HPDE6-E6E7 (cell line): Measurements from ENCODE around the gene KCNJ16.

Source experiments
- DNase-seq: peaks from one replicate; pipeline ENCODE4 v3.0.0; 2011; ENCODE audit warnings: missing footprints; ENCODE audit errors: extremely low spot score

The KCNJ16 gene

GRCh38 chr17:70169709-70170597 lies 94.9 kb downstream of the KCNJ16 start:
- no peak for DNase-seq

DNA sequence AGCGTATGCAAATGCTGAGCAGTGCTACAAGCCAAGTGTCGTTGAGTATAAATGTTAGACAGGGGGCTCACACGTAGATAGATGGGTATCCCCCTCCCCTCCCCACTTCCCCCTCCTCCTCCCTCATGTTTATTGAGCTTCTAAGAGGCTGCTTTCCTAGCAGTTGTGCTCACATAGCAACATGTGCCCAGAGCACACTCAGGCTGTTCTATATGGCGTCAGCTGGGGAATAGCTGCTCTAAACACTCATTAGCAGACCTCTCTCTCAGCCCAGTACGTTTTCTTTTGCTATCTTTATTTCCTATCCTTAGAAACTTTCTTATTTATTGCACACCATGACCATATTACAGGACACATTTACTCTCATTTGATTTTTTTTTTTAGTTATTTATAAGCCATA lies 96.1 kb downstream of the KCNJ16 start:
- DNase-seq, result no peak

DNA sequence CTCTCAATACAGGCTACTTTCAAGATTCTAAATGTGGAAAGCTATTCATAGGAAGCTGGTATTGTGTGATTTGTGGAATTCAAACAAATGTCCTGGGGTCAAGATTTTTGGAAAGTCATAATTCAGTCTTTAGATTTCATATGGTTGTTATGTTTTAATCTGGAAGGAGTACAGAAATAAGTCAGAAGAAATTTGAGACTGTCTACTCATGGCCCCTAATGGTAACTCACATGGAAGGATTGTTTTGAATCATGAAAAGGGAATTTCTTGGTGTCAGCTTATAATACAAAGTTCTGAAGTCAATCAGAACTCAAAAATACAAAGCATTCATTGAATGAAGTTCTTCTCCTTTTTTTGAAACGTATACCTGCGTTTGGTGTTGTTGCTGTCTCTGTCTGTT lies 97.4 kb downstream of the KCNJ16 start:
- DNase-seq, result no peak

DNA sequence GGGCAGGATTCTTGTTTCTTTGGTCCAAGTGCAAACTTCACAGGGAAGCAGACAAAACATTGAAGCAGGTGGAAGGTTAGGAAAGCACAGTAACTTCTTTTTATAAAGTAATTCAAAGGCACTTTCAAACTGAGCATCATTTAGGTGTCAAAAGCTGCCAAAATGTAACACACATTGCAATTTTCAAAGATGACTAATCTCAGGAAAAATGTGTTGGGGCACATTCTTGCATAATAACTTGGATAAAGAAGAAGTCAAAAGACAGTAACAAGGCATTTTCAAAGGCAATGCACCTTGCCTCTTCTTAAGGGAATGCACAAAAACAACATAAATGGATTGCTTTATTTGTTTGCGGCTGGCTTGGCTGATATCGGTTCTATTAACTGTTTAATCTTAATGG lies 97.9 kb downstream of the KCNJ16 start:
- no peak for DNase-seq

GRCh38 chr17:70173681-70174080 lies 98.7 kb downstream of the KCNJ16 start:
- DNase-seq, result no peak

DNA sequence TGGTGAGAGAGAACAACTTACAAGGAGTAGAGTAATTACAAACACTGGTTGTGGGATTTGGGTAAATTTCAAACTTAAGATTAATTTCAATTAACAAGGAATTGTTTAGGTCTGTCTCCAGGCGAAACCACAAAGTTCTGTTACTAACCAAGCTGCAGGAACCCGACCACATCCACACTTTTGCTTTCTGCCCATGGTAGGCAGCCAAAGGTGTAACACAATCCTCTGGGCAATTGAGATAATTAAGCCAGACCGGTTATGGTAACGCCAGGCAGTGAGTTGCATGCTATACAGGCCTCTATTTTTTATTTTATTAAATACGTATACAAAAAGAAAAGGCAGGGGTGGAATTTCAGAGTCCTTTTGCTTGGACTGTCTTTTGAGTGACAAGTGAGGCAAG lies 106.4 kb downstream of the KCNJ16 start:
- DNase-seq, result no peak

DNA sequence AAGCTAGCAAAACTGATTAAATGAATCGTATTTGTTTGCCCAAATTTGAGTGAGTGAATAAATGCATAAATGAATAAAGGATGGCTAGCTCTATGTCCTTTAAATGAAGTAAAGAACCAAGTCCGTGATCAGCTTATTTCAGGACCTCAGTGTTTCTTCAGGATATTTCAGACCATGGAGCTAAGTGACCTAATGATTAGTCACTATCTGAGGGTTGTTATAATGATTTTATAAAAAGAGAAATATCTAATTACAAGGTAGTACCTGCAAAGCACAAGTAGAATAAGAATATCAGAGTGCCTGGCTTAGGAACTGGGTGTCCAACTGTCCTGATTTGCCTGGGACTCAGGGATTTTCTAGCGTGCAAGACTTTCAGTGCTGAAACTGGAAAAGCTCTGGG lies 106.8 kb downstream of the KCNJ16 start:
- DNase-seq, result no peak

GRCh38 chr17:70183508-70183907 lies 108.5 kb downstream of the KCNJ16 start:
- DNase-seq, result no peak

GRCh38 chr17:70184207-70184606 lies 109.2 kb downstream of the KCNJ16 start:
- DNase-seq, result no peak

- no peak for DNase-seq
Measured at GRCh38 chr17:70184770-70185169, 109.7 kb downstream of the KCNJ16 start.
